Nephron (organoid): ENCODE measurements around the gene FCHSD2.

Source experiments
- H3K27ac Mint-ChIP-seq, 3 experiments: 2 replicates each; pipeline ENCODE4 v1.8.0; 2020; ENCODE audit warnings: mixed read lengths in 3 of 3, mild to moderate bottlenecking in 2 of 3, moderate library complexity in 1 of 3
- H3K27me3 Mint-ChIP-seq: 2 replicates; pipeline ENCODE4 v1.8.0; 2021; ENCODE audit warnings: low read depth, mild to moderate bottlenecking, moderate library complexity, mixed read lengths
- H3K36me3 Mint-ChIP-seq: 2 replicates; pipeline ENCODE4 v1.8.0; 2020; ENCODE audit warnings: low read depth, mixed read lengths
- H3K4me1 Mint-ChIP-seq: 2 replicates; pipeline ENCODE4 v1.8.0; 2020; ENCODE audit warnings: mixed read lengths
- H3K4me3 Mint-ChIP-seq, 3 experiments: 2 replicates each; pipeline ENCODE4 v1.8.0; 2020; ENCODE audit warnings: mild to moderate bottlenecking in 3 of 3, mixed read lengths in 3 of 3, moderate library complexity in 2 of 3
- H3K9me3 Mint-ChIP-seq: 2 replicates; pipeline ENCODE4 v1.8.0; 2020; ENCODE audit warnings: mixed read lengths
- CTCF ChIP-seq, 3 experiments: fragments of 200-600 bp; sonication (generic); IDR thresholded peaks; one replicate each; pipeline ENCODE4 v1.5.0; 2021; ENCODE audit warnings: antibody characterized with exemption in 3 of 3; ENCODE audit not compliant: unreplicated experiment in 3 of 3

FCHSD2 gene

DNA sequence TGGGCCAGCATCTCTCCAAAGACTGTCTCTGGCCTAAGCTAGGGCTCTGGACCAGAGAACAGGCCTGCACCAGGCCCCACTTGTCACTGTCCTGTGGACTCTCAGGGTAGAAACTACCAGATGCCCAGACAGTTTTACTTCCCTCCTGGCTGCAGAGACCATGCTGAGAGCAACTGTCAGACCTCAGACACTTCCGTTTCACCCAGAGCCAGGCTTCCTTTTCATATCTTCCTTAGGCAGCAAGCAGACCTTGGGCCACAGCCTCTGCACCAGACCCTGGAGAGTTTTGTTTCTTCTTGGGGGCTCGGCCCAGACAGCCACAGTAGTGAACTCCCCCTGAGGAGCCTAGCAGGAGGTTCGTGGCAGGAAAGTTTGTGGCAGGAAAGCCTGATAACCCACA is 12.1 kb upstream of the FCHSD2 start:
- H3K27ac Mint-ChIP-seq, result peak overlapping the region in 1 of 3 experiments; percentile 21
- peaks cover 11% of the 10 kb centered on the region for H3K27me3 Mint-ChIP-seq
- no peak for TF ChIP-seq CTCF (IDR thresholded peaks at IDR 0.05; ENCODE audit: unreplicated experiment in 3 of 3)
- H3K36me3 Mint-ChIP-seq, result no peaks in the 10 kb centered on the region
- peaks cover 80% of the 10 kb centered on the region for H3K4me1 Mint-ChIP-seq
- H3K4me3 Mint-ChIP-seq, result no peak overlapping the region
- no peaks in the 10 kb centered on the region for H3K9me3 Mint-ChIP-seq

DNA sequence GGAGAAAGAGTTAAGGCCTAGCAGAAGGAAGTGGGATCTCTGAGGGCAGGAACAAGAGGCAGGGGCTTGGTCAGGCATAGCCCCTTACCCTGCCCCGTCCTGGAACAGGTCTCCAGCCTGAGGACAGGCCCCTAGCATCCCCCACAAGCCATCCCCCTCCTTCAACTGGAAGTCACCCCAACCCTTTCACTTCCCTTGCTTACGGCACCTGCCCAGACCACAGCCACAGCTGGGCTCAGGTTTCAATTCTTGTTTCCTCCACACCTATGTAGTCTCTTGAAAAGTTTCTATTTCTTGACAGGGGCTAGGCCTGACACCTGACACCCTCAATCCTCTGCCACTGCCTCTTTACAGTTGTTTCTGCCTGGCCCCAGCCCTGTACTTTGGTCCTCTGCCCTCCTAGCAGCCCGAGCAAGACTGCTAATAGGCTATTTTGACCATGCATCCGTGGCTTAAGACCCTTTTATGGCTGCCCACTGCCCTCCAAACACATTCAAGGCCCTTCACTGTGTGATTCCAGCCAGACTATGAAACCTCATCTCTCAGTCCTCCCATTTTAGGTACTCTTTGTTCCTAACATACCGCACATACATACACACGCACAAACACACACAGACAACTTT is 10.9 kb upstream of the FCHSD2 start:
- Mint-ChIP-seq H3K9me3 (no peaks in the 10 kb centered on the region), H3K4me1 (peaks cover 82% of the 10 kb centered on the region), H3K27ac (peak overlapping the region; percentile 14 to 76 (median 33)), H3K27me3 (peaks cover 11% of the 10 kb centered on the region), H3K36me3 (no peaks in the 10 kb centered on the region), H3K4me3 (peak overlapping the region in 1 of 3 experiments; percentile 6)
- TF ChIP-seq CTCF (IDR thresholded peaks at IDR 0.05; ENCODE audit: unreplicated experiment in 3 of 3), result no peak

DNA sequence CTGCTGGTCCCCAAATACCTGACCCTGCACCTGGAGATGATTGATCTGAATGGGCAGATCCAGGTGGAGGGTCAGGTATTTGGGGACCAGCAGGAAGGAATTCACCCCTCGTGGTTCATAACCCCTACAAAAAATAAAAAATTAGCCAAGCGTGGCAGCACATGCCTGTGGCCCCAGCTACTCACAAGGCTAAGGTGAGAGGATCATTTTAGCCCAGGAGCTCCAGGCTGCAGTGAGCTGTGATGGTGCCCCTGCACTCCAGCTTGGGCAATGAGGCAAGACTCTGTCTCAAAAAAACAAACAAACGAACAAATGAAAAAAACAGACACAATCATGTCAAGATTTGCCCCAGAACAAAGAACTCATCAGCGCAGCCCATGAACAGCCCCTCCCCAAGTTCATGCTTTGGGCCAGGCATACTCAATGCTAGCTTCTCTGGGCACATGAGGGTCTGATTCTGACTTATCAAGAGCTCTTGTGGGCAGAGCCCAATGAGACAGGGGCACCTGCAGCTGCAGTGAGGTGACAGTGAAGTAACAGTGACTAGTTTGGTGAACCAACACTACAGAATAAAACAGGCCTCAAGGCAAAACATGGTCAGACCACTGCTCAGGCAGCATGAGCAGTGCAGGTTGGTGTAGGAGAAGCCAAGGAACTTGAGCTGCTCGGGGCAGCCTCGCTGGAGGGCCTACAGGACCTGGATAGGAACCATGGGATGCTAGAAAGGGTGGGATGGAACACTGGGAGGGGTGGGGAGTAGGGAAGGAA is 10.2 kb upstream of the FCHSD2 start:
- H3K9me3 Mint-ChIP-seq, result no peaks in the 10 kb centered on the region
- H3K4me3 Mint-ChIP-seq, result no peak overlapping the region
- H3K27me3 Mint-ChIP-seq, result peaks cover 11% of the 10 kb centered on the region
- no peak for TF ChIP-seq CTCF (IDR thresholded peaks at IDR 0.05; ENCODE audit: unreplicated experiment in 3 of 3)
- H3K27ac Mint-ChIP-seq, result peak overlapping the region in 1 of 3 experiments; percentile 33
- no peaks in the 10 kb centered on the region for H3K36me3 Mint-ChIP-seq
- H3K4me1 Mint-ChIP-seq, result peaks cover 76% of the 10 kb centered on the region

GRCh38 chr11:73151416-73151815 is 9.3 kb upstream of the FCHSD2 start:
- peaks cover 71% of the 10 kb centered on the region for H3K4me1 Mint-ChIP-seq
- H3K36me3 Mint-ChIP-seq, result no peaks in the 10 kb centered on the region
- no peak for TF ChIP-seq CTCF (IDR thresholded peaks at IDR 0.05; ENCODE audit: unreplicated experiment in 3 of 3)
- H3K27me3 Mint-ChIP-seq, result peaks cover 13% of the 10 kb centered on the region
- H3K9me3 Mint-ChIP-seq, result no peaks in the 10 kb centered on the region
- peak overlapping the region; percentile 13 to 80 (median 31) for H3K27ac Mint-ChIP-seq
- peak overlapping the region in 1 of 3 experiments; percentile 31 for H3K4me3 Mint-ChIP-seq

- Mint-ChIP-seq H3K9me3 (no peaks in the 10 kb centered on the region), H3K27me3 (peaks cover 10% of the 10 kb centered on the region), H3K4me1 (peaks cover 73% of the 10 kb centered on the region), H3K27ac (peak overlapping the region in 2 of 3 experiments; percentile 42 to 80), H3K4me3 (peak overlapping the region in 1 of 3 experiments; percentile 45), H3K36me3 (no peaks in the 10 kb centered on the region)
- TF ChIP-seq CTCF (IDR thresholded peaks at IDR 0.05; ENCODE audit: unreplicated experiment in 3 of 3), result no peak
Observed at GRCh38 chr11:73149105-73149504, 7.0 kb upstream of the FCHSD2 start.
